Skeletal muscle cell (primary cell): Measurements from ENCODE around the gene ZNF331.

Source experiments
- DNase-seq: peaks from one replicate; pipeline ENCODE4 v3.0.0-alpha.2; 2010; ENCODE audit warnings: low read depth
- H3K4me3 ChIP-seq: 2 replicates; pipeline ENCODE4 v1.5.1; 2011; ENCODE audit warnings: low read depth, mild to moderate bottlenecking, control low read depth, low read length, moderate library complexity

The ZNF331 gene

DNA sequence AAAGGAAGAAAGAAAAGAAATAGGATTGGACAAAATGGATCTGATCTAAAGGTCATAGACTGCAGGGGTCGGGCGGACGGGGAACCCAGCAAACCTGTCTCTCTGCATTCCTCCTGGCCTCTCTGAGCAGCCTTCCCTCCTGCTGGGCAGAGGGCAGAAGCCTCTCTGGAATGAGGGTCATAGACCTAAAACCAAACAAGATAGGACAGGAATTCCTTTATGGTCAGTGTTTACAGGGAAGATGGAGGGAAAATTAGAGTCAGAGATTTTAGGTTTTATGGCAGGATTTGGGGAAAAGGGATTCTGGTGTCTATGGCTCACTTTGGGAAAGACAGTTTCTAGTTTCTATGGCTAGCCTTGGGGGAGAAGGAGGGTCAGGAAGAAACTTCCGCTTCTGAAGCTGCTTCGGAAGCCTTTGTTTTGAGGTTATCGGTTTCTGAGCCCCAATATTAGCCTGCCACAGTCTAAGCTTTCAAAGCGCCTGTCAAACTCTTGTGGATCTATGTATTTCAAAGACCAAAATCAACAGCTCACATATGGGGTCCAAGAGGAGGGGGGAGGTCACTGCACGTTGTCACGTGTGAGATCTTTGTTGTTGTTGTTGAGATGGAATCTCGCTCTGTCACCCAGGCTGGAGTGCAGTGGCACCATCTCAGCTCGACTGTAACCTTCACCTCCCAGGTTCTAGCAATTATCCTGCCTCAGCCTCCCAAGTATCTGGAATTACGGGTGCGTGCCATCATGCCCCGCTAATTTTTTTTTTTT, 75.0 kb downstream of the ZNF331 start:
- no peak for DNase-seq
- H3K4me3 ChIP-seq, result no peak overlapping the region

DNA sequence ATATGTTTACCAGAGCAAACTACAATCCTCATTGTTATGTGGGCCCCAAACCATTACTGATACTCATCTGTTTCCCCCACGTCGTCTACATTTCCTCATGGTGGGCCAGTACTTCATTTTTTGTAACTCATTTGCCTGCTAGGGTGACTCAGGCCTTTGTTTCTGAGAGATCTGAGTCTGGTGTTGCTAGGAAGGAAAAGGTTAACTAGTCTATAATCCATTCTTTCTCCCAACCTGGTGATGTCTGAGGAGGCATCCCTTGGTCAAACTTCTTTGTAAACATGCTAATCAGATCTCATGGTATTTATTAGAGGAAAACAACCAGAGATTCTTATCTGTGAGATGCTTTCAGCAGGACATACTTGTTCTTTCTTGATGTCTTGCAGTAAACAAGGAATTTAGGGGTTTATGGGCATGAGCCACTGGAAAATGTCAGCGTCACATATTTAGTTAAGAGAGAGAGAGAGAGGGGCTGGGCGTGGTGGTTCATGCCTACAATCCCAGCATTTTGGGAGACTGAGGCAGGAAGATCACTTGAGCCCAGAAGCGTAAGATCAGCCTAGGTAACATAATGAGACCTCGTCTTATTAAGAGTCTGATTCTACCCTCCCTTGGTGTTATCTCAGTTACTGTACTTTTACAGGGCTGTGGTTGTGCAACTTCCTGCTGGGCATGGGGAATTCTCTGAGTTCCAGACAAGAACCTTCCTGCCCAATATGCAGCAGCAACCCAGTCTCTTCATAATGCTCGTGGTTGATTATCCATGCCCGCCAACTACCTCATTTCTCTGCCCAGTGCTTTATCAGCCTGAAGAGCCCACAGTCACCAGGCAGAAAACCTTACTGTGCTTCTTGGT, 84.2 kb downstream of the ZNF331 start:
- no peak for DNase-seq

DNA sequence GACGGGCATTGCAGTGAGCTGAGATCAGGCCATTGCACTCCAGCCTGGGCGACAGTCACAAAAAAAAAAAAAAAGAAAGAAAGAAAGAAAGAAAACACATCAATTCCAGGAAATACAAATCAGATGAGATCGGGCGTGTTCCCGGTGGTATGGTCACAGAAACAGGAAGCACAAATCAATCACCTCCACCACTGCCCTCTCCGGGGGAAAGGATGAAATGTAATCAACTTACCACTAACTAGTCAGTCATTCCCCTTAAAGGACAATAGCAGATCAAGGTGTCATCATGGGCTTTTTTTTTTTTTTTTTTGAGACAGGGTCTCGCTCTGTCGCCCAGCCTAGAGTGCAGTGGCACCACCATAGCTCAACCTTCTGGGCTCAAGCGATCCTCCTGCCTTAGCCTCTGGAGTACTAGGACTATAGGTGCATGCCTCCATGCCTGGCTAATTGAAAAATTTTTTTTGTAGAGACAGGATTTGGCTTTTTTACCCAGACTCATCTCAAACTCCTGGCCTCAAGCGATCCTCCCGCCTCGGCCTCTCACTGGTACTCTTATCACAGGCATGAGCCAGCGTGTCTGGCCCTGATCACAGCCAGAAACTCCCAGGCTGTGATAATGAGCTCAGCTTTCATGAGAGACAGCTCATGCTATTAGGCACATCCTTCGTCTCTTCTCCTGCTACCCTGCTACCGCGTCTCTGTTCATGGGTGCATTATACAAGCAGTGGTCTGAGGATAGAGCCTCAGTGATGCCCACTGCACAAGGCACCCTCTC, 87.0 kb downstream of the ZNF331 start:
- DNase-seq, result no peak
- H3K4me3 ChIP-seq, result no peak overlapping the region

More for the DNA sequence above, 84.2 kb downstream of the ZNF331 start:
- H3K4me3 ChIP-seq, result no peak overlapping the region

DNA sequence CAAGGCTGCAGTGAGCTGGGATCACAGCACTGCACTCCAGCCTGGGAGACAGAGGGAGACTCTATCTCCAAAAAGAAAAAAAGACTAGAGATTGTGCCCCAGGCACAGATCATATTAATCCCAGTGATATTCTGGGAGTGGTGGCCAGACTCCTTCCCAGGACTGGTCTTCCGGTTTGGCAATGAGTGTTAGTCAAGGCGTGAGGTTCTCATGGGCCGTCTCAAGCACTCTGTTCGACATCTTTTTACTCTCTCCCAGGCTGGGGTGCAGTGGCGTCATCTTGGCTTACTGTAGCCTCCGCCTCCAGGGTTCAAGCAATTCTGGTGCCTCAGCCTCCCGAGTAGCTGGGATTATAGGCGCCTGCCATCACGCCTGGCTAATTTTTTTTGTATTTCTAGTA, 88.5 kb downstream of the ZNF331 start:
- no peak for DNase-seq
- no peak overlapping the region for H3K4me3 ChIP-seq

- H3K4me3 ChIP-seq, result no peak overlapping the region
- no peak for DNase-seq
These were observed 89.0 kb downstream of the ZNF331 start for GRCh38 chr19:53626976-53627375.
